ENCODE data around the gene BSX. TPM values are rescaled to one million over a fixed set of nuclear protein-coding genes. Genes with fewer than 3 reads are reported as not detected.

BSX gene
- total RNA-seq, 1 donor = not detected

DNA sequence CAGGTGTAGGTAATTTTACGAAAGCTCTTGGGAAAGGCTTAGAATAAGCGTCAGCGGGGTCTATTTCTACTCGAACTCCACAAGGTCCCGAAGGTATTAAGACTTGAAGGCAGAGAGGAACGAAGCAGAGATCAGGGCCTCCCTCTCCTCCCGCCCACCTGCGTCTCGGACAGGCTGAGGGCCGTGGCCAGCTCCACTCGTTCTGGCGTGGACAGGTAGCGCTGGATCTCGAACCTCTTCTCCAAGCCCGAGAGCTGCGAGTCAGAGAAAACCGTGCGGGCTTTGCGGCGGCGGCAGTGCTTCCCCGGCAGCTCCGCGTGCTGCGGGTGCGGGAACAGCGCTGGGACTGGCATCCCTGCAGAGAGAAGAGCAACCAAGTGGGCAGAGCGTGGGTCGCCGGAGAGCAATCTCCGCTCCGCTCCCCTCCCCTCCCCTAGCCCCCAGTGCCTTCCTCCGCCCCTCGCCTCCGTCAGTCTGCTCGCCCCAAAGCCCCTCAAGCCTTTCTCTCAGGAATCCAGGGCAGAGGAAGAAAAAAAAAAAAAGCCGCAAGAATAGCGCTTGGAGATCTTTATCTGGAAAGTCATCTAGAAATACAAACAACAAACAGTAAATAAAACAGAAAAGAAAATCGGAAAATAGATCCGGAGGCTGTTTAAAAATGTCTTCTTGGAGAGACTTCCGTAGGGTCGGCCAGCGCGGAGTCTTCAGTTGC, 2.4 kb downstream of the BSX start:
- no peak for DNase-seq (ENCODE audit: low read depth)
- no peak overlapping the region for H3K4me3 ChIP-seq (ENCODE audit: low read depth, low read length)
- TF ChIP-seq, protein P1, sequence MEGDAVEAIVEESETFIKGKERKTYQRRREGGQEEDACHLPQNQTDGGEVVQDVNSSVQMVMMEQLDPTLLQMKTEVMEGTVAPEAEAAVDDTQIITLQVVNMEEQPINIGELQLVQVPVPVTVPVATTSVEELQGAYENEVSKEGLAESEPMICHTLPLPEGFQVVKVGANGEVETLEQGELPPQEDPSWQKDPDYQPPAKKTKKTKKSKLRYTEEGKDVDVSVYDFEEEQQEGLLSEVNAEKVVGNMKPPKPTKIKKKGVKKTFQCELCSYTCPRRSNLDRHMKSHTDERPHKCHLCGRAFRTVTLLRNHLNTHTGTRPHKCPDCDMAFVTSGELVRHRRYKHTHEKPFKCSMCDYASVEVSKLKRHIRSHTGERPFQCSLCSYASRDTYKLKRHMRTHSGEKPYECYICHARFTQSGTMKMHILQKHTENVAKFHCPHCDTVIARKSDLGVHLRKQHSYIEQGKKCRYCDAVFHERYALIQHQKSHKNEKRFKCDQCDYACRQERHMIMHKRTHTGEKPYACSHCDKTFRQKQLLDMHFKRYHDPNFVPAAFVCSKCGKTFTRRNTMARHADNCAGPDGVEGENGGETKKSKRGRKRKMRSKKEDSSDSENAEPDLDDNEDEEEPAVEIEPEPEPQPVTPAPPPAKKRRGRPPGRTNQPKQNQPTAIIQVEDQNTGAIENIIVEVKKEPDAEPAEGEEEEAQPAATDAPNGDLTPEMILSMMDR (IDR thresholded peaks at IDR 0.05; ENCODE audit: insufficient read depth, low read length) = no peak

DNA sequence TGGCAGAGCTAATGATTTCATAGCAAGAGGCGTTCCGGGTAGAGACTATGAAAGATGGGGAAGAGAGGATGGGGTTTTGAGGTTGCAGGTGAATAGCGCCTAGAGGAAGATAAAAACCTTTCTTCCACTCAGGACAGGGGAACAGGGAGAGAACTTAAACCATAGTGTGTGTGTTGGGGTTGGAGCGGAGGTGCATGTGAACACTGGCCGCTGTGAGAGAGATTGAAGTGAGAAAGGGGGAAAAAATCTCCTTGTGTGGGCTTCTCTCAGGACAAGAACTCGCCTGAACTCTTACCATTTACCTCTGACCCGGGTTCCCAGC, 3.4 kb downstream of the BSX start:
- no peak overlapping the region for H3K4me3 ChIP-seq (ENCODE audit: low read depth, low read length)
- TF ChIP-seq, protein P1 (IDR thresholded peaks at IDR 0.05; ENCODE audit: insufficient read depth, low read length) = no peak
- no peak for DNase-seq (ENCODE audit: low read depth)

DNA sequence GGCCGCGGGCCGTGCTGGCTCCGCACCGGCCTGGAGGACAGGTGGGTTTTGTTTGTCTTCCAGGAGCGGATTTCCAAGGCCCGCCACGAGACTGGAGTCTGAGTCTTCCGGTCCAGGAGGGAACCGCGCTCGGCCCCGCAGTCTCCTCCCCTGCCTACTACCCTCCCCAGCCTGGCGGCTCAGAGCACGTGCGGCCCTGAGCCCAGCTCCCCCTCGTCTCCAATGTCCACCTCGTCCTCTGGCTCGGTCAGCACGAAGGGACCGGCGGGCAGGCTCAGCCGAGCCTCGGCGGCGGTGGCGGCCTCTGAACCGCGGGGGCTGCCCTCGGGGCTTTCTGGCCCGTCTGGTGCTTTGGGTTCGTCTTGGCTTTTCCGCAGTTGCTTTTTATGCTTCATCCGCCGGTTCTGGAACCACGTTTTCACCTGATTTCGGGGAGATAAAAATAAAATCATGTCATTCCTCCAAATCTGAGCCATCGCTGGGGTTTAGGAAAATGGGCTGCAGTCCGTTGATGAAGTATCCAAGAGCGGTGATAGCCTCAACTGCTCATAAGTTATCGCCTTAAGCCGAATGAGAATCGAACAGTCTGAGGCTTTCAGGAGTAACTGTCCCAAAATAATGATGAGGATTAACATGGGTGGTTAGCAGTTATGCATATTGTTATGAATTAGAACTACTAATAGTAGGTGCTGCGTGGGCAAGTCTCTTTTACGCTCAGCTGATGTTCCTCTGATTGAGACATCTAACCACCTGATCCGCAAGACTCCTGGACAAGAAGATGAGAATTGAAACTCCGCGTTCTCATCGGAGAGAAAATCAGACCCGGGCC, 4.0 kb downstream of the BSX start:
- no peak overlapping the region for H3K4me3 ChIP-seq (ENCODE audit: low read depth, low read length)
- no peak for DNase-seq (ENCODE audit: low read depth)
- TF ChIP-seq, protein P1 (IDR thresholded peaks at IDR 0.05; ENCODE audit: insufficient read depth, low read length) = no peak

DNA sequence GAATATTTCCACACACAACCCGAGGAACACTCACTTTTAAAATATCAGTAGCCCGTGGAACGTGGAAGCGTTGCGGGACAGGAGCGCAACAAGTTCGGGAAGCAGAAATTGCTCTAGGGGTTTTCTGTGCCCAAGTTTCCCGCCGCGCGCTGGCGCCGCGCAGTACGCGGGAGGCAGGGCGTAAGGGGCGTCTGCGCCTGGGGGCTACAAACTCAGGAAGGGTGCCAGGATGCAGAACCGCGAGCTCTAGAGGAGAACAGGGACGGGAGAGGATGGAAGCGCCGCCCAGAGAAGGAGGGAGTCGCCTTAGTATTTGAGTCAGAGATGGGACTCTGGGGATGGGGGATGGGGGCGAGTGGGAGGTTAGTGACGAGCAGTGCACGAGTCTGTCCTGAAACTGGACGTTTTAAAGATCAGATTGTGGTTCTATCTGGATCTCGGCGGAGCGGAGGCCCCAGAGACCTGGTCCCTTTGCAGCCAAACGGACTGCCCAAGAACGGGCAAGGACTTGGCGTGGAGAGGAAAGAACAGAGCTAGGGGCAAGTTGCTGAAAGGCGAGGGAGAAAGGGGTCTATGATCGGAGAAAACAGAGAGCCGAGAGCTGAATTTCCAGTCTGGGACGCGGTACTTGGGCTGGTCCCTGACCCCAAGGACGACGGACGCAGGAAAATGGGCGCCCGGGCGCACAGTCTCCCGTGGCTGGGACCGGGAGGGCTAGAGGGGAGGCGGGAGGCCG, 4.7 kb downstream of the BSX start:
- H3K4me3 ChIP-seq (ENCODE audit: low read depth, low read length) = no peak overlapping the region
- no peak for DNase-seq (ENCODE audit: low read depth)
- TF ChIP-seq, protein P1 (IDR thresholded peaks at IDR 0.05; ENCODE audit: insufficient read depth, low read length) = no peak

DNA sequence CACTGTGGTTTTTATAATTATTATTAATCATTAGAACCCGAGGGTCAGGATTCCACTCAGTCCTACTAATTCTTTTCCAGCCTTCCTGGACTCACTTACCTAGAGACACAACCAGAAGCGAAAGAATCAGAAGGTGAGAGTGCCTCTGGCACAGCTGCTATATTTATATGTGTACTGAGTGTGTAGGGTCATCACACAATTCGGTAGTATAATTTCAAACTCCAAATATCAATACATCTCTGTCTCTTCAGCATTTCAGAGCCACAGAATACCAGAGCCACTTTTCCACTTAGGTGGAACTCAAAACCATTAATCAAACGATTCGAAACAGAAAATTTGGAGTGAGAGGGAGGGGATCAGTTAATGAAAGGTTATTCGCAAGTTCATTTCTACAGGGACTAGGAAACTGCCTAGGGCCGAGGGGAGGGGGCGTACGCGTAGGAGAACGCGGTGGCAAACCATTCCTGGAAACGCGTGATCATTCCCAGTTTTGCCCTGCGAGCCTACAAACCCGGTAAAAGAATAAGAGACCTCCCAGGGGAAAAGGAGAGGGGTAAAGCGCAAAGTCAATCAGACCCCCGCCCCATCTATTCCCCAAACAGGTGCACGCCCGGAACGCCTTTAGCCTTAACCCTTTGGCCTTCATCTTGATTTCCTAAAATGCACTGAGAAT, 5.4 kb downstream of the BSX start:
- no peak for DNase-seq (ENCODE audit: low read depth)
- no peak overlapping the region for H3K4me3 ChIP-seq (ENCODE audit: low read depth, low read length)
- TF ChIP-seq, protein P1 (IDR thresholded peaks at IDR 0.05; ENCODE audit: insufficient read depth, low read length) = no peak

DNA sequence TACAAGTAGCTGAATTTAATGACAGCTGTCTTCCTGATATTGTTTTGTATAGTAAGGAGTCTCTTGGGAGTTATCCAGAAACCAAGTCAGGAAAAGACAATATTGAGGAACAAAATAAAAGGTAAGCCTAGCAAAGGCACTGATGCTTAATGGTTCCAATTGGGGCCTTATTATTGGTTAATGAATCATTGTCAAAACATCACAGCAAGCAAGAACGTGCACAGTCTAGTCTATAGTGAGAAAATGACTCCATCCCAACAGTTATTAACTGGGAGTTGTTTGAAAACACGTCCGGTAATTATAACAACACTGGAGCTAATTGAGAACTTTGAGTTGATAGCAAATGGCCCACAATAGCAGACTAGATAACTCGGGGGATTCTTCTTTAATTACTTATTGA, 17.7 kb downstream of the BSX start:
- no peak for DNase-seq (ENCODE audit: low read depth)
- H3K4me3 ChIP-seq (ENCODE audit: low read depth, low read length) = no peak overlapping the region
- TF ChIP-seq, protein P1 (IDR thresholded peaks at IDR 0.05; ENCODE audit: insufficient read depth, low read length) = no peak

Measured in fibroblast of the aortic adventitia (primary cell).